ENCODE measurements around the gene MOB3B. TPM values are rescaled to one million over a fixed set of nuclear protein-coding genes. Genes with fewer than 3 reads are reported as not detected.

Gene MOB3B
- total RNA-seq, 2 experiments from 2014 or later, result 1.3 TPM

DNA sequence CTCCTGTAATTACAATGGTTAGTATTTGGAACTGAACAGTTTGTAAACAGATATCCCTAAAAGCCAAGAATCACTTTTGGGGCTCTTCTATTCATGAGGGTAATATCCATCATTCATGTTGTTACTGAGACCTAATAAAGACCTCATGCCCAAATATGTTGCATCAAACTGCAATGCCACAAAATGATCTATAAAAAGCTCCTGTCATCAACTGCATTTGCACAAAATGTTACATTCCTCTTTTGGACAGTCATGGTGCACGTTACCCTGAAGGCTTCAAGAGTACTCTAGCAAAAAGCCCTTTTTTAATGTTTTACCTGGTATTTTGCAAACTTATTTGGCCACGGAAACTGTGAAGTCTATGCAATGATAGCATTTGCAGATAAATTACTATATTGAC lies 218.4 kb downstream of the MOB3B start:
- Mint-ChIP-seq H3K9me3 (no peaks in the 10 kb centered on the region), H3K27me3 (no peaks in the 10 kb centered on the region), H3K36me3 (no peaks in the 10 kb centered on the region), H3K27ac (no peak overlapping the region), H3K4me3 (no peak overlapping the region), H3K4me1 (no peaks in the 10 kb centered on the region)
- DNase-seq, result no peak

- Mint-ChIP-seq H3K27ac (no peak overlapping the region), H3K4me1 (no peaks in the 10 kb centered on the region)
Measured at GRCh38 chr9:27310582-27310981, 219.0 kb downstream of the MOB3B start.

DNA sequence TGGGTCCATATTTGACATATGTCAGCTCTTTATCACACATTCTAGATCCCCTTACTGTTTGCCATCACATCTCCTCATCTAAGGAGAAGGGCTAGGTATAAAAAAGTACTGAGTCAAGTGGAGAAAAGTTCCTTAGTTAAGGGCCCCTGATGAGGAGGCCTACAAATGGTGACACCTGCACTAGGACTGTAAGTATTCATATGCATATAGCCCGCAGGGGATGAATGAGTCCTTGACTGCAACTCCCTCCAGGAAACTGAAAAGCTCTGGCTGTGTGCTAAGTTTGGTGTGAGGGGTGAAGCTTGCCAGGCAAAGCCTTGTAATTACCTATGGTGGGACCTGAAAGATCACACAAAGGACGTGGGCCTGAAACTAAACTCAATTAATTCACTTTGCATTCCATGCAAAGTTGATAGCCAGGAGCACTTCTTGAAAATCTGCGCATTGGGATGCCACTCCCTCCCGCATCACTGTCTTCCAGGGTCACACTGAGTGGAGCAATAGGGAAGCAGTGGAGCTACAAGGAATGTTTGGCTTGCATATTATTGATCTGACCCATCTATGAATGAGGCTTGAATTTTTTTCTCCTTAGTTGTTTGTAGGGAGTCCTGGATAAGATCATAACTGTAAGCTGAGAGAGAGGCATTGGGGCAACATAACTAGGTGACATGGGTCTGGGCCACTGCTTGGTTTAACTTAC lies 220.8 kb downstream of the MOB3B start:
- Mint-ChIP-seq H3K27me3 (no peaks in the 10 kb centered on the region), H3K36me3 (no peaks in the 10 kb centered on the region), H3K9me3 (no peaks in the 10 kb centered on the region), H3K4me3 (no peak overlapping the region), H3K27ac (no peak overlapping the region), H3K4me1 (no peaks in the 10 kb centered on the region)
- no peak for DNase-seq

More at GRCh38 chr9:27310582-27310981, 219.0 kb downstream of the MOB3B start:
- Mint-ChIP-seq H3K36me3 (no peaks in the 10 kb centered on the region), H3K4me3 (no peak overlapping the region), H3K9me3 (no peaks in the 10 kb centered on the region), H3K27me3 (no peaks in the 10 kb centered on the region)
- no peak for DNase-seq

DNA sequence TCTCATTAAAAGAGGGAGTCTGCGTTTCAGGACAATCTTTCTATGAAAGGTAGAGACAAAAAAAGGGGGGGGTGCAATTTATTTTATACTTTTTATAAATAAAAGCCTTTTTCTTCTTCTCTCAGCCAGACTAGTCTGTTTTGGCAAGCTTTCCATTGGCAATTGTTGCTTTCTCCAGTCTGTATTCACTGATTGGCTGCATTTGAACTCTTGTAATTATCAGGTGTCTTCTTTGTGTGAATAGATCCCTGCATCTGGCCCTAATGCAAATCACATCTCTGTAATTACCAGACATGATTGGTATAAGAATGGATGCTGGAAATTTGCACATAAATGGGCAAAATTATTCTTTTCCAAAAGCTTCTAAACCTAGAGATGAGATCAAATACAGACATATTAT lies 225.1 kb downstream of the MOB3B start:
- peaks cover 9% of the 10 kb centered on the region for H3K27me3 Mint-ChIP-seq
- no peak overlapping the region for H3K27ac Mint-ChIP-seq
- no peak for DNase-seq
- no peaks in the 10 kb centered on the region for H3K4me1 Mint-ChIP-seq
- no peaks in the 10 kb centered on the region for H3K36me3 Mint-ChIP-seq
- no peak overlapping the region for H3K4me3 Mint-ChIP-seq
- H3K9me3 Mint-ChIP-seq, result no peaks in the 10 kb centered on the region

GRCh38 chr9:27303219-27303618 lies 226.4 kb downstream of the MOB3B start:
- Mint-ChIP-seq H3K9me3 (no peaks in the 10 kb centered on the region), H3K36me3 (no peaks in the 10 kb centered on the region), H3K4me3 (no peak overlapping the region), H3K27ac (no peak overlapping the region), H3K4me1 (no peaks in the 10 kb centered on the region), H3K27me3 (peaks cover 9% of the 10 kb centered on the region)
- no peak for DNase-seq

GRCh38 chr9:27297050-27297449 lies 232.6 kb downstream of the MOB3B start, which contains the start of gene EQTN:
Gene EQTN (minus strand): TSS chr9:27297150. CDS start chr9:27297055, 95 bp downstream.
- Mint-ChIP-seq H3K4me3 (no peak within 1 kb of the TSS), H3K27me3 (peaks cover 13% of the 10 kb centered on the region), H3K36me3 (no peaks in the 10 kb centered on the region), H3K4me1 (no peaks in the 10 kb centered on the region), H3K27ac (no peak within 1 kb of the TSS), H3K9me3 (no peaks in the 10 kb centered on the region)
- DNase-seq, result no peak

GRCh38 chr9:27293996-27294395 lies 235.6 kb downstream of the MOB3B start:
- Mint-ChIP-seq H3K27me3 (peaks cover 13% of the 10 kb centered on the region), H3K4me1 (no peaks in the 10 kb centered on the region), H3K36me3 (no peaks in the 10 kb centered on the region), H3K9me3 (no peaks in the 10 kb centered on the region), H3K4me3 (no peak overlapping the region), H3K27ac (no peak overlapping the region)
- no peak for DNase-seq

DNA sequence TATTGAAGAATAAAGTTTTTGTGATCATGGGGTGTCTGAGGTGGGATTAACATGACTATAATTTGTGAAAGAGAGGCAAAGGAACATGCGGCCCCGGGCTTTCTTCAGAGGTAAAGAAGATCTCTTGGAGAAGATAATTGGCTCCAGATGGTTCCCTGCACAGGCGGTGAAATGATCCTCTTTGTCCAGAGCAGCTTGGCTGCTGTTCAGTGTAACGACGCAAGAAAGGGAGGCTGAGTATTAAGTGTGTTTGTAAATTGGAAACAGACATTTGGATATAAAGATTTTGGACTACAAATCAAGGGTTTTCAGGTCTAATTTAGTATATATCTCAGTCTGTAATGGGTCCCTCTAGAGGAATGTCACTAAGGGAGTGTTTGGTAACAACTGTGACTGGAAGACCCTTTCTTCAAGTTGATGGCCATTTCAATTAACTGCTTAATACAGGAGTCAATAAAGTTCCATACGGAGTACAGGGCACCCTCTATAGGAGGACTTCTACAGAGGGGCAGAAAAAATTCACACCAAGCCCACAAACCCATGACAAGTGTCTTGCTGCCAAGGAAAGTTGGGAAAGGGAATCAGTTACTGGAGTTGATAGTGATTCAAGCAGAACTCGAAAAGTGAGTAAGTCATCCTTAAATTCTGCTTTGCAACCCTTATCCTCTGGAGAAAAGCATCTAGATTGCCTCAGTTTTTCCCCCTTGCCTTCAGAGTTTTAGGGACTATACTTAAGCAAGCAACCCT lies 236.8 kb downstream of the MOB3B start:
- Mint-ChIP-seq H3K27me3 (peaks cover 13% of the 10 kb centered on the region), H3K4me3 (no peak overlapping the region), H3K36me3 (no peaks in the 10 kb centered on the region), H3K4me1 (no peaks in the 10 kb centered on the region), H3K9me3 (no peaks in the 10 kb centered on the region), H3K27ac (no peak overlapping the region)
- DNase-seq, result no peak

DNA sequence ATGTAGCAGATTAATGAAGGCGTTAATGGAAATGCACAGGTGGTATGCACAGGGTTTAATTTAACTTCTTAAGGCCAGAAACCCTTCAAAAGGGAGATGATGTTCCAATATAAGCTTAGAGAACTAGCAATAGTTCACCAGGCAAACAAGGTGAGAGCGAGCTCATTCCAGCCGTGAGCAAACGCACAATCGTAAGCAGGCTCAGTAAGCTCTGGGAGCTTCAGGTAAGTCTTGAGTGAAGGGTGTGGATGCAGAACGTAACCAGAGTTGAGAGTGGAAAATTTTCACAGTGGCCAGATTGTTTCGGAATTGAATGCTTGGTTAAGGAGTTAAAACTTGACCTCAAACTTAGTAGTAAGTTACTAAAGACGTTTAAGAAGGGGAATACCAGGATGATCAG lies 238.3 kb downstream of the MOB3B start:
- H3K4me1 Mint-ChIP-seq, result no peaks in the 10 kb centered on the region
- H3K4me3 Mint-ChIP-seq, result no peak overlapping the region
- no peak for DNase-seq
- H3K27me3 Mint-ChIP-seq, result peaks cover 15% of the 10 kb centered on the region
- H3K9me3 Mint-ChIP-seq, result no peaks in the 10 kb centered on the region
- no peaks in the 10 kb centered on the region for H3K36me3 Mint-ChIP-seq
- H3K27ac Mint-ChIP-seq, result no peak overlapping the region

DNA sequence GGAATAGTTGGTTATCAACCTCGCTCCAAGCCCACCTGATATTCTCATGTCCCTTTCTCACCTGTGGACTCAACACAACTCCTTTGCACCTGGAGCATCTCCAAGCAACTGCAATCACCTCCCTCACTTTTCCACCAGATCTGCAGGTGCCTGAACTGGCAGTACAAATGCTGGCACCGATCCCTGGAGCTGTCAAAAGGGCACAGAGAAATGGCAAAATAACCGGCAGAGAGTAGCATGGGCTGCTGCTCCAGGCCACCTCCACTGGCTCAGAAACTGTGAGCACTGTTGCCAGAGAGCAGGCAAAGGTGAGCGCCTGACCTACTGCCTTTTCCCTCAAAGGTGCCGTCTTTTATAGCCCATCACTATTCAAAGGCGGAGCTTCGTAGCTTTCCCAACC lies 247.3 kb downstream of the MOB3B start:
- DNase-seq, result no peak
- Mint-ChIP-seq H3K27ac (no peak overlapping the region), H3K36me3 (no peaks in the 10 kb centered on the region), H3K4me1 (peaks cover 3% of the 10 kb centered on the region), H3K9me3 (no peaks in the 10 kb centered on the region), H3K27me3 (peaks cover 16% of the 10 kb centered on the region), H3K4me3 (no peak overlapping the region)

- H3K4me3 Mint-ChIP-seq, result no peak overlapping the region
Measured at GRCh38 chr9:27280860-27281259, 248.8 kb downstream of the MOB3B start.

GRCh38 chr9:27280249-27280648 lies 249.4 kb downstream of the MOB3B start:
- H3K27me3 Mint-ChIP-seq, result peaks cover 8% of the 10 kb centered on the region
- no peak overlapping the region for H3K27ac Mint-ChIP-seq
- H3K9me3 Mint-ChIP-seq, result no peaks in the 10 kb centered on the region
- no peak for DNase-seq
- no peak overlapping the region for H3K4me3 Mint-ChIP-seq
- H3K4me1 Mint-ChIP-seq, result peaks cover 3% of the 10 kb centered on the region
- H3K36me3 Mint-ChIP-seq, result no peaks in the 10 kb centered on the region

More at GRCh38 chr9:27280860-27281259, 248.8 kb downstream of the MOB3B start:
- Mint-ChIP-seq H3K36me3 (no peaks in the 10 kb centered on the region), H3K27ac (no peak overlapping the region), H3K4me1 (peaks cover 3% of the 10 kb centered on the region), H3K9me3 (no peaks in the 10 kb centered on the region), H3K27me3 (peaks cover 9% of the 10 kb centered on the region)
- DNase-seq, result no peak

- Mint-ChIP-seq H3K4me3 (no peak overlapping the region), H3K4me1 (peaks cover 3% of the 10 kb centered on the region), H3K9me3 (no peaks in the 10 kb centered on the region), H3K36me3 (no peaks in the 10 kb centered on the region), H3K27ac (no peak overlapping the region), H3K27me3 (peaks cover 8% of the 10 kb centered on the region)
- no peak for DNase-seq
Measured at GRCh38 chr9:27279611-27280010, 250.0 kb downstream of the MOB3B start.

- Mint-ChIP-seq H3K36me3 (no peaks in the 10 kb centered on the region), H3K27ac (no peak overlapping the region), H3K9me3 (no peaks in the 10 kb centered on the region), H3K4me1 (peaks cover 3% of the 10 kb centered on the region), H3K4me3 (no peak overlapping the region), H3K27me3 (peaks cover 8% of the 10 kb centered on the region)
- DNase-seq, result no peak
Measured at GRCh38 chr9:27278374-27278773, 251.2 kb downstream of the MOB3B start.

GRCh38 chr9:27276193-27277030 lies 253.2 kb downstream of the MOB3B start:
- DNase-seq, result no peak
- no peak overlapping the region for H3K4me3 Mint-ChIP-seq
- H3K27ac Mint-ChIP-seq, result no peak overlapping the region
- no peaks in the 10 kb centered on the region for H3K9me3 Mint-ChIP-seq
- H3K36me3 Mint-ChIP-seq, result no peaks in the 10 kb centered on the region
- peaks cover 1% of the 10 kb centered on the region for H3K4me1 Mint-ChIP-seq
- peaks cover 8% of the 10 kb centered on the region for H3K27me3 Mint-ChIP-seq

Measured in activated naive CD8-positive, alpha-beta T cell treated with anti-CD3 and anti-CD28 coated beads for 36 hours (primary cell).